ENCODE measurements around the gene GSTCD.

DNA sequence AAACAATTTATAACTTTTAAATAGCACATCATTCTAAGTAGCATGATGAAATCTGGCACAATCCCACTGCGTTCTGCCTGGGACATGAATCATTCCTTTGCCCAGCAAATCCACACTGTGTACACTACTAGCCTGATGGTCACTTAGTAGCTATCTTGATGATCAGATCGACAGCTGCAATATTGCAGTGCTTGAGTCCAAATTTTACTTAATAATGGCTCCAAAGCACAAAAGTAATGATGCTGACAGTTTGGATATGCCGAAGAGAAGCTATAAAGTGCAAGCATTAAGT lies 100.1 kb downstream of the GSTCD start:
- TF ChIP-seq CTCF (IDR thresholded peaks at IDR 0.05) (no peak), TEAD1 (CRISPR knock-in tag; IDR thresholded peaks at IDR 0.05) (no peak), USF2 (CRISPR knock-in tag; IDR thresholded peaks at IDR 0.05) (no peak), RELA (CRISPR knock-in tag; IDR thresholded peaks at IDR 0.05; ENCODE audit: borderline replicate concordance) (no peak), NR3C1 (CRISPR knock-in tag; conservative IDR thresholded peaks at IDR 0.05; ENCODE audit: low read depth) (no peak), CREB1 (CRISPR knock-in tag; IDR thresholded peaks at IDR 0.05) (no peak), TEAD4 (CRISPR knock-in tag; IDR thresholded peaks at IDR 0.05) (no peak), NFE2L1 (CRISPR knock-in tag; IDR thresholded peaks at IDR 0.05) (no peak), TP53 (CRISPR knock-in tag; IDR thresholded peaks at IDR 0.05) (no peak), JUN (CRISPR knock-in tag; IDR thresholded peaks at IDR 0.05) (no peak), NR1H2 (CRISPR knock-in tag; IDR thresholded peaks at IDR 0.05) (no peak)
- TF ChIP-seq, protein P1, sequence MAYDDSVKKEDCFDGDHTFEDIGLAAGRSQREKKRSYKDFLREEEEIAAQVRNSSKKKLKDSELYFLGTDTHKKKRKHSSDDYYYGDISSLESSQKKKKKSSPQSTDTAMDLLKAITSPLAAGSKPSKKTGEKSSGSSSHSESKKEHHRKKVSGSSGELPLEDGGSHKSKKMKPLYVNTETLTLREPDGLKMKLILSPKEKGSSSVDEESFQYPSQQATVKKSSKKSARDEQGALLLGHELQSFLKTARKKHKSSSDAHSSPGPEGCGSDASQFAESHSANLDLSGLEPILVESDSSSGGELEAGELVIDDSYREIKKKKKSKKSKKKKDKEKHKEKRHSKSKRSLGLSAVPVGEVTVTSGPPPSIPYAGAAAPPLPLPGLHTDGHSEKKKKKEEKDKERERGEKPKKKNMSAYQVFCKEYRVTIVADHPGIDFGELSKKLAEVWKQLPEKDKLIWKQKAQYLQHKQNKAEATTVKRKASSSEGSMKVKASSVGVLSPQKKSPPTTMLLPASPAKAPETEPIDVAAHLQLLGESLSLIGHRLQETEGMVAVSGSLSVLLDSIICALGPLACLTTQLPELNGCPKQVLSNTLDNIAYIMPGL (CRISPR knock-in tag; IDR thresholded peaks at IDR 0.05): no peak
- TF ChIP-seq, protein P2, sequence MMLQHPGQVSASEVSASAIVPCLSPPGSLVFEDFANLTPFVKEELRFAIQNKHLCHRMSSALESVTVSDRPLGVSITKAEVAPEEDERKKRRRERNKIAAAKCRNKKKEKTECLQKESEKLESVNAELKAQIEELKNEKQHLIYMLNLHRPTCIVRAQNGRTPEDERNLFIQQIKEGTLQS (CRISPR knock-in tag; conservative IDR thresholded peaks at IDR 0.05): no peak
- TF ChIP-seq, protein P3, sequence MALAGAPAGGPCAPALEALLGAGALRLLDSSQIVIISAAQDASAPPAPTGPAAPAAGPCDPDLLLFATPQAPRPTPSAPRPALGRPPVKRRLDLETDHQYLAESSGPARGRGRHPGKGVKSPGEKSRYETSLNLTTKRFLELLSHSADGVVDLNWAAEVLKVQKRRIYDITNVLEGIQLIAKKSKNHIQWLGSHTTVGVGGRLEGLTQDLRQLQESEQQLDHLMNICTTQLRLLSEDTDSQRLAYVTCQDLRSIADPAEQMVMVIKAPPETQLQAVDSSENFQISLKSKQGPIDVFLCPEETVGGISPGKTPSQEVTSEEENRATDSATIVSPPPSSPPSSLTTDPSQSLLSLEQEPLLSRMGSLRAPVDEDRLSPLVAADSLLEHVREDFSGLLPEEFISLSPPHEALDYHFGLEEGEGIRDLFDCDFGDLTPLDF (CRISPR knock-in tag; IDR thresholded peaks at IDR 0.05): no peak

All from WTC11 (cell line).